OCI-LY1 (cell line): Measurements from ENCODE around the gene IGF2BP2.

Experiments
- H2AFZ ChIP-seq: fragments of 200-600 bp; sonication (generic), shearing (Covaris generic); 2 replicates; pipeline ENCODE4 v1.6.0; 2014; ENCODE audit warnings: antibody characterized with exemption, mild to moderate bottlenecking, low read length
- H3F3A ChIP-seq: fragments of 200-600 bp; sonication (generic), shearing (Covaris generic); 2 replicates; pipeline ENCODE4 v1.6.0; 2014; ENCODE audit warnings: mild to moderate bottlenecking, antibody characterized with exemption, low read length, moderate library complexity; ENCODE audit not compliant: insufficient read depth
- H3K27ac ChIP-seq: fragments of 200-600 bp; sonication (generic); 2 replicates; pipeline ENCODE4 v1.5.1; 2014; ENCODE audit warnings: low read length, mixed run types, mild to moderate bottlenecking, low read depth; ENCODE audit not compliant: poor library complexity, severe bottlenecking
- H3K27me3 ChIP-seq: fragments of 200-600 bp; sonication (generic); 2 replicates; pipeline ENCODE4 v1.6.0; 2014; ENCODE audit warnings: antibody characterized with exemption, mild to moderate bottlenecking, low read length, moderate library complexity; ENCODE audit not compliant: insufficient read depth
- H3K36me3 ChIP-seq: fragments of 200-600 bp; sonication (generic); 2 replicates; pipeline ENCODE4 v1.6.1; 2014; ENCODE audit warnings: mild to moderate bottlenecking, antibody characterized with exemption, low read length, moderate library complexity, mixed read lengths; ENCODE audit not compliant: insufficient read depth
- H3K4me1 ChIP-seq: fragments of 200-600 bp; sonication (generic); 2 replicates; pipeline ENCODE4 v1.5.1; 2014; ENCODE audit warnings: mild to moderate bottlenecking, low read length, moderate library complexity; ENCODE audit not compliant: insufficient read depth, severe bottlenecking
- H3K4me2 ChIP-seq: fragments of 200-600 bp; sonication (generic), shearing (Covaris generic); 2 replicates; pipeline ENCODE4 v1.6.1; 2014; ENCODE audit warnings: low read length
- H3K4me3 ChIP-seq: fragments of 200-600 bp; sonication (generic); 2 replicates; pipeline ENCODE4 v1.5.1; 2014; ENCODE audit warnings: low read length, low read depth, mild to moderate bottlenecking, mixed read lengths; ENCODE audit not compliant: poor library complexity, severe bottlenecking
- H3K79me2 ChIP-seq: fragments of 200-600 bp; shearing (Covaris generic); 2 replicates; pipeline ENCODE4 v1.6.1; 2016; ENCODE audit warnings: mixed run types, low read length, mixed read lengths; ENCODE audit not compliant: insufficient read depth
- H3K9ac ChIP-seq: fragments of 200-600 bp; sonication (generic), shearing (Covaris generic); 2 replicates; pipeline ENCODE4 v1.6.1; 2014; ENCODE audit warnings: mild to moderate bottlenecking, low read length, mixed read lengths
- H3K9me2 ChIP-seq: fragments of 200-600 bp; sonication (generic), shearing (Covaris generic); 2 replicates; pipeline ENCODE4 v1.6.1; 2014; ENCODE audit warnings: low read depth, mild to moderate bottlenecking, low read length, mixed read lengths
- H3K9me3 ChIP-seq: fragments of 200-600 bp; shearing (Covaris generic); 2 replicates; pipeline ENCODE4 v1.6.1; 2014; ENCODE audit warnings: low read length, mixed read lengths
- H4K20me1 ChIP-seq: fragments of 200-600 bp; sonication (generic), shearing (Covaris generic); 2 replicates; pipeline ENCODE4 v1.6.0; 2016; ENCODE audit warnings: mild to moderate bottlenecking, low read length; ENCODE audit not compliant: insufficient read depth
- EZH2 ChIP-seq: fragments of 200-600 bp; sonication (generic), shearing (Covaris generic); IDR thresholded peaks from 2 replicates; pipeline ENCODE4 v1.8.0; 2017; ENCODE audit warnings: borderline replicate concordance, mixed run types, mild to moderate bottlenecking, antibody characterized with exemption, low read length, moderate library complexity, mixed read lengths
- TF ChIP-seq, protein P1 (sequence below): fragments of 200-600 bp; sonication (generic), shearing (Covaris generic); IDR thresholded peaks from 2 replicates; pipeline ENCODE4 v1.5.1; 2017; ENCODE audit warnings: mild to moderate bottlenecking, antibody characterized with exemption, low read length, moderate library complexity, mixed read lengths

Gene IGF2BP2

GRCh38 chr3:185657211-185657610 is 167.6 kb downstream of the IGF2BP2 start:
- Histone ChIP-seq H3K27ac (no peak overlapping the region), H3K4me2 (no peak overlapping the region)

GRCh38 chr3:185656321-185656840 is 168.5 kb downstream of the IGF2BP2 start:
- H3K9ac ChIP-seq, result no peak overlapping the region
- no peak overlapping the region for H3K27ac ChIP-seq
- no peaks in the 10 kb centered on the region for H4K20me1 ChIP-seq
- no peaks in the 10 kb centered on the region for H3K79me2 ChIP-seq
- H3K9me3 ChIP-seq, result no peaks in the 10 kb centered on the region
- no peaks in the 10 kb centered on the region for H3K4me1 ChIP-seq
- H3K4me2 ChIP-seq, result no peak overlapping the region
- H3K4me3 ChIP-seq, result no peak overlapping the region
- no peaks in the 10 kb centered on the region for H3K36me3 ChIP-seq
- no peaks in the 10 kb centered on the region for H3K9me2 ChIP-seq
- H3K27me3 ChIP-seq, result no peaks in the 10 kb centered on the region
- H2AFZ ChIP-seq, result no peak overlapping the region
- TF ChIP-seq EZH2, result no peak
- TF ChIP-seq, protein P1, sequence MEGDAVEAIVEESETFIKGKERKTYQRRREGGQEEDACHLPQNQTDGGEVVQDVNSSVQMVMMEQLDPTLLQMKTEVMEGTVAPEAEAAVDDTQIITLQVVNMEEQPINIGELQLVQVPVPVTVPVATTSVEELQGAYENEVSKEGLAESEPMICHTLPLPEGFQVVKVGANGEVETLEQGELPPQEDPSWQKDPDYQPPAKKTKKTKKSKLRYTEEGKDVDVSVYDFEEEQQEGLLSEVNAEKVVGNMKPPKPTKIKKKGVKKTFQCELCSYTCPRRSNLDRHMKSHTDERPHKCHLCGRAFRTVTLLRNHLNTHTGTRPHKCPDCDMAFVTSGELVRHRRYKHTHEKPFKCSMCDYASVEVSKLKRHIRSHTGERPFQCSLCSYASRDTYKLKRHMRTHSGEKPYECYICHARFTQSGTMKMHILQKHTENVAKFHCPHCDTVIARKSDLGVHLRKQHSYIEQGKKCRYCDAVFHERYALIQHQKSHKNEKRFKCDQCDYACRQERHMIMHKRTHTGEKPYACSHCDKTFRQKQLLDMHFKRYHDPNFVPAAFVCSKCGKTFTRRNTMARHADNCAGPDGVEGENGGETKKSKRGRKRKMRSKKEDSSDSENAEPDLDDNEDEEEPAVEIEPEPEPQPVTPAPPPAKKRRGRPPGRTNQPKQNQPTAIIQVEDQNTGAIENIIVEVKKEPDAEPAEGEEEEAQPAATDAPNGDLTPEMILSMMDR, result no peak
- no peaks in the 10 kb centered on the region for H3F3A ChIP-seq

More at GRCh38 chr3:185657211-185657610, 167.6 kb downstream of the IGF2BP2 start:
- Histone ChIP-seq H3K4me3 (no peak overlapping the region), H3K9ac (no peak overlapping the region), H3K9me3 (no peaks in the 10 kb centered on the region), H3F3A (no peaks in the 10 kb centered on the region), H3K79me2 (no peaks in the 10 kb centered on the region), H3K27me3 (no peaks in the 10 kb centered on the region), H3K9me2 (no peaks in the 10 kb centered on the region), H3K36me3 (no peaks in the 10 kb centered on the region), H3K4me1 (no peaks in the 10 kb centered on the region), H2AFZ (no peak overlapping the region), H4K20me1 (no peaks in the 10 kb centered on the region)
- TF ChIP-seq, protein P1, result no peak
- no peak for TF ChIP-seq EZH2

- H3F3A ChIP-seq, result no peaks in the 10 kb centered on the region
- no peak overlapping the region for H3K4me3 ChIP-seq
- H2AFZ ChIP-seq, result no peak overlapping the region
- H3K36me3 ChIP-seq, result no peaks in the 10 kb centered on the region
- no peaks in the 10 kb centered on the region for H4K20me1 ChIP-seq
- no peaks in the 10 kb centered on the region for H3K79me2 ChIP-seq
- H3K4me2 ChIP-seq, result no peak overlapping the region
- H3K27me3 ChIP-seq, result no peaks in the 10 kb centered on the region
- TF ChIP-seq EZH2, result no peak
- TF ChIP-seq, protein P1, result no peak
- H3K9me3 ChIP-seq, result no peaks in the 10 kb centered on the region
- H3K27ac ChIP-seq, result no peak overlapping the region
- H3K9ac ChIP-seq, result no peak overlapping the region
- no peaks in the 10 kb centered on the region for H3K4me1 ChIP-seq
- no peaks in the 10 kb centered on the region for H3K9me2 ChIP-seq
Measured at GRCh38 chr3:185655426-185656320, 169.2 kb downstream of the IGF2BP2 start.
